RPMI7951 (cell line): ENCODE results near the gene OLFML2B. TPM values are rescaled to one million over a fixed set of nuclear protein-coding genes. Genes with fewer than 3 reads are reported as not detected.

Source experiments
- DNase-seq: peaks from one replicate; pipeline ENCODE4 v3.0.0-alpha.2; 2012; ENCODE audit warnings: low read depth
- total RNA-seq: library from RNA; depleted of rRNA; stranded (reverse); fragments of >200 nt; shearing (Covaris generic); gene quantifications from 2 replicates; pipeline ENCODE4 v1.2.3, GENCODE V29; 2014; rRNA removed

Gene OLFML2B
- total RNA-seq, 1 experiment from 2014 or later: 20.3 TPM

DNA sequence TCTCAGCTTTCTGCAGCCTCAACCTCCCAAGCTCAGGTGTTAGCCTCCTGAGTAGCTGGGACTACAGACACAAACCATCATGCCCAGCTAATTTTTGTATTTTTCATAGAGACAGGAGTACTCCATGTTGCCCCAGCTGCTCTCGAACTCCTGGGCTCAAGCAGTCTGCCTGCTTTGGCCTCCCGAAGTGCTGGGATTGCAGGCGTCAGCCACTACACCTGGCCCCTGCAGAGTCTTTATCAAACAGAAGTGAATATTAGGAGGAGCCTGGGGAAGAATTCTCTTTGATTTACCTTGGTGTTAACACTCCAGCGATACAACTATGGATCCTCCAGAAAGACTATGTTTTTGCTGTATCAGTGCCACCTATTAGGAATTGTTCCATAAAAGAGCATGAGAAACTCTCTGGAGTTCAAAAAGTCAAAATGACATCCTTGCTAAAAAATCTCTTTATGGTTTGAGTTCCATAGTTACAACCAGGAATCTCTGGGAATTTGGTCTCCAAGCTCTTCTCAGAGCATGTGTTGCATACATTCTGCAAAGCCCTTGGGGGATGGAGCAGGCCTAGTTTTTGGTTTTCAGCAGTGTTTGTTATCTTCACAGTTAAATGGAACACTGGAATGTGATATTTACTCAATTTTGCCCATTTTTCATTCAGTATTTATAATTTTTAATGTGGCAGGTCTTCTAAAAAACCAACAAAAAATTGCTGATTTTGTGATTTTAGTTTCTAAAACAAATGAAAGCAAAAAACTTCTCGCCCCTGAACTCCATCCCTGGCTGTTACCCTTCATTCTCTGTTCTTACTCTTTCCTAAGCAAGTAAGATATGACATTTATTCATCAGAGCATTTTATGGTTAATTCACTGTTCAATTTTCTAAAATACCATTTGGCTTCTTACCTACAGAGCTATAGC is 77.3 kb downstream of the OLFML2B start:
- DNase-seq: peak; percentile 21

DNA sequence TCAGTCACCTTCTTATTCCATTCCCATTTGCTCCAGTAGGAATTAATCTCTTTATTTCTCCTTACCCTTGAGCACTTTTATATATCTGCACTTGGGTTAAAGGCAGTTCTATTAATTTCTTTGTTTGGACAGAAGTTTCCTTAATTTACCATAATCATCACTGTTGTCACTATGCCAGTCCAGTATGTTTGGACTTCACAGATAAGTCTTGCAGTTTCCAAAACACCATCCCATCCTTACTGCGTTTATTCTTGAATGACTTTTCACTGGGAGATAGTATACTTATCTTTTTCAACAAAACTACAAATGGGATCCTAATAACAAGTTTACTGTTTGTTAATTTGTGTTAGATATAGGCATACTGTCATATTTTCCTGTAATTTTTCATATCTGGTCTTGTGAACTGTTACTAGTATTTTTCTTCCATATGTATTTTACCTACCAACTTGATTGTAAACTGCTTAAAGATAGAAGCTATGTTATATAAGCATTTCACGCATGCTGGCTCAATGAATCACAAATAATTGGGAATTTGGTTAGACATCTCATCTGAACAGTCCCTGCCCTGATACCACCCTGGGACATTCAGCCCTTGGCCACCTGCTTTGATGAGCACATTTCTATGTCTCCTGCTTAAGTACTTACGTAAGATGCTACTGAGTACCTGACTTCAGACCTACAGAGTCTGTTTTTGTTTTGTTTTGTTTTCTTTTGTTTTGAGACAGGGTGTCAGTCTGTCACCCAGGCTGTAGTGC is 78.2 kb downstream of the OLFML2B start:
- no peak for DNase-seq

DNA sequence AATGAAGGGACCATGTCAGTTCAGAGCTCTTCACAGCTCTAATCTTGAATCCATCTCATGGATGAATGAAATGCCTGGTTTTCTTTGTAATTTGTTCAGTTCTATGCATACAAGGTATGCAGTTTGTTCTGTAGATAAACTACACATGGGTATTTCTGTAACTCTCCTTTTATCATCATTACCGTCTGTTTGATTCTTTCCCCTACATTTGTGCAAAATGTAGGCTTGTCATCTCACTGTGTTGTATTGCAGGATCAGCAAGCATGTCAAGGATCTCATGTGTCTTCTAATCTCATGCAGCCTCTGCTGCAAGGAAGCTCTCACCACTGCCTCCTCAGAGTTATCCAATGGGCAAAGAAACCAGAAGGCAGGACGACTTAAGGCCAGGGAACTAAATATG is 79.3 kb downstream of the OLFML2B start:
- DNase-seq: no peak

DNA sequence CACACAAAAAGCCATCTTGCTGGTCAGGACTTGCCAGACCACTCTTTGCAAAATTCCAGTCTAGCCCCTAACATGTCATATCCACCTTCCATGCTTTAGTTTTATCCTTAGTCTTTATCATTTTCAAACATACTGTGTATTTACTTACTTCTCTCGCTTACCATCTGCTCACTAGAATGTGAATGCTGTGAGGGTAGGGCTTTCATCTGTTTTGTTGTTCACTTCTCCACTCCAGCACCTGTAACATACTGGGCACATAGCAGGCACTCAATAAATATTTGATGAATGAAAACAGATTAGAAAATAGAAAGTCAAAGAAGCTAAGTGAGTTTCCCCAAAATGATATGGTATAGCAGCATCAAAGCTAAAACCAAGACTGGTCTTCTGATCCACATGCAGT is 79.9 kb downstream of the OLFML2B start:
- no peak for DNase-seq

DNA sequence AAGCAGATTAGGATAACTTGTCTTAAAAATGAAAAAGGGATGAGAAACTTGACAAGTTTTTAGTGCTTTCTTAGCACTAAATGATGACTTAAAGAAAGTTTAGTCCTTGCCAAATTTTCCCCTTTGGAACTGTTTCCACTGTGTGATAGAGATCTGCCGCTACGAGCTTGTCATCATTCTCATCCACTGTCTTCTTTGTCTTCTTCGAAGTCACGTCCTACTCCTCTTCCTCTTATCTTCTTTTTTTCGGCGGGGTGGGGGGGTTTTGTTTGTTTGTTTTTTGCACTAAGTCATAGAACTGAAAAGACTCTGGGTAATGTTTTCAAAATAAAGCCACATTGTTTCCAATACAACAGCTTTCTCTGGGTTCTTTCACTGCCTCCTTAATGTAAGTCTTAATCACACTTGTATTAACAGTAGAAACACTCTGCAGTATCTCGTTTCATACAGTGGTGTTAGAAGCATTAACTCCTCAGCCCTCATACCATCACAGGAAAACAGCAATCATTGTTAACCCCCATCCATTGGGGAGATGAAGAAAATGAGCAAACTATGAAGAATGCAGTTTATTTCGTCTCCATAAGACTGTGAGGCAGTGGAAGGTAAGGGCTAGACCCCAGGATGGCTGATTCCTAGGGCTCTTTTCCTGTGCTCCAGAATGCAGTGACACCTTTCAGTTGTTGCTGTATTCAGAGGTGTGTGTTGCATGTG is 81.8 kb downstream of the OLFML2B start:
- no peak for DNase-seq

DNA sequence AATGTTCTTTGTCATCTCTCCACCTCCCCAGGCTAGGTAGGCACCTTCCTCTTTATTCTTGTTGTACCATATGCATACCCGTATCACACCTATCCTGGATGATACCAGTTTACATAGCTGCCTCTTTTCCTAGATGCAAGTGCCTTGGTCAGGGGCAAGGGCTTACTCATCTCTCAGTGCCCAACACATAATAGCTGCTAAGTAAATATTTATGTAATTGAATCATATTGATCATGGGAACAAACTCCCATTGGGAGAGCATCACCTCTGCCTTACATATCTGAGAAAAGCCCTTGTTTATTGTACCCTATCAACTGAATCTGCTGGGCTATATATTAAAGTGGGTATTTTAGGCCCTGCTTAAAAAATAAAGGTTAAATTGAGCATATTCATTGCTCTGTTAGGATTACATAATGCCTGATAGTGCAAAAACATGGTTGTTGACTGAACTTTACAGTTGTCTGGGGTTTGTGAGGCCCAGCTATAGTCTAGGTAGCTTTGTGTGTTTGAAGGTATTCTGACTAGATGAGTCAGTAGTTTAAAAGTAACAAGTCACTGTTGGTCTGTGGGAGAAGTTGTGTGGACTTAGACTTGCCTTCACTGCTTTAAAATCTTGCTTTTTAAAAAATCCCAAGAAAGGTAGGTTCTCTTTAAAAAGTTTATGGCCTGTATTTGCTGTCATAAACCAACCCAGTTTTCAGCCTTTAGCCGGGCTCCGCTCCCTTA is 82.6 kb downstream of the OLFML2B start:
- DNase-seq: no peak

DNA sequence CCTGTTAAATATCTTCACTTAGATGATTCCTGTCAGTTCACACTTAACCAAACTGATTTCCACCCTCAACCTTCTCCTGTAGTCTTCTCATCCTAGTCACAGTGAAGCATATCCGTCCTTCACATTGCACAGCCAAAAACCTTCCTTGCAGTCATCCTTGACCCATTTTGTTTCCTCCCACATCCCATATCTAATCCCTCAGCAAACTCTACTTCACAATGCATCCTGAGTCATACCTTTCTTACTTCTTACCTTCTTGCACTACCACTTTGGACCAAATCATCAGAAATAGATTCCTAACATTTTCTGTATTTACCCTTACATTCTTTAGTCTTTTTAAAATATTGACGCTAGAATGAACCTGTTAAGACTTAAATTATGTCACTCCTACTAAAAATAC is 86.9 kb downstream of the OLFML2B start:
- no peak for DNase-seq

DNA sequence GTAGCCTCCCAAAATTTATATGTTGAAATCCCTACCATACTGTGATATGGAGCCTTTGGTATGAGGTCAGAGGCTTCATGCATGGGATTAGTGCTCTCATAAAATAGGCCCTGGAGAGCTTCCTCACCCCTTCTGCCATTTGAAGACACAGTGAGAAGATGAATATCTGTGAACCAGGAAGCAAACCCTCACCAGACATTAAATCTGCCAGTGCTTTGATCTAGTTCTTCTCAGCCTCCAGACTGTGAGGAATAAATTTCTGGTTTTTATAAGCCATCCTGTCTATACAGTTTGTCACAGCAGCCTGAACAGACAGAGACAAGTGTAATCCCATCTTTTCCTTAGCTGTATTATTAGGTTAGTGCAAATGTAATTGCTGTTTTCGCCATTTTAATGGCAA is 88.4 kb downstream of the OLFML2B start:
- no peak for DNase-seq

DNA sequence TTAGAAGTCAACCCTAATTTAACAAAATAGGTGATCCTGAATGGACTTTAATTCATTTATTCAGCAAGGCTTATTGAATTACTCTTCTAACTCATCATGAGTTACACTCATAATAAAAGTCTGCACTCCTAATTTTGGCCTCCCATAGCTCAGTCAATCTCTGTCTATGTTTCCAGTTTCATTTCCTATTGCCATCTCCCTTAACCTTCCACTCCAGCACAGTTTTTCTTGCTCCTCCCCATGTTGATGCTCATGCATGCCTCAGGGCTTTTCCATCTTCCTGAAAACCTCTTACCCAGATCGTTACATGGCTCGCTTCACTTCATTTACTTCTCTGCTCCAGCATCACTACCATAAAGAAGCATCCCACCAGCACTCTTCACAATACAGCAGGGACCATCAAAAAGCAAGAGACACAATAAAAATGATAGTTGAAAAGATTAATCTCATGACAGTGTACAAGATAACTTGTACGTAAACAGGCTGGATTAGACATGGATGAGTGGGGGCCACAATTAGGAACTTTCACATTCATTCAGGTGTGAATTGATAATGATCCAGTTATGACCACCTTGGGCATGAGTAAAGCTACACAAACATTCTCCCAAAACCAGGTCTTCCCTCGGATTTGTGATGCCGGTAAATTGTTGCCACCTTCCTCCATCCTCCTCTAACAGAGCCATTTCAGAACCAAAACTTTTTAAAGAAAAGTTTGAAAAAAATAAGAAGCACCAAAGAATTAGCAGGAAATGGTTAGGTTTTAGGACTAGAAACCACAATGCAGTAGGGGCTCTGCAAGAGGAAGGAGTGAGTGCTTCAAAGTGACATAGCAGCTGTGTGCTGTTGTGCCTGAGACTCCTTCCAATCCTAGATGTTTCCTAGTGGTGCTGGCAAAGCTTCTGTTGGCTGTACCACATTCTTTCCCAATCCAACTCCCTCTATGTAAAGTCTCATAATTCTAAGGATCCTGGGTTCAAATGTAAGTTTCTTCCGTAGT is 89.8 kb downstream of the OLFML2B start:
- DNase-seq: peak; percentile 48

Other genes with a start within 250 kb of the OLFML2B start
- not detected in 2 replicates for gene NOS1AP, start 45.8 kb upstream of the OLFML2B start, total RNA-seq